Non-pigmented ciliary epithelial cell (primary cell): ENCODE data around the gene CNTRL.
A peak's percentile ranks its signal among the peaks of the same experiment; 100 is the strongest.

ENCODE experiments used
- DNase-seq: peaks from one replicate; pipeline ENCODE4 v3.0.0-alpha.2; 2010; ENCODE audit warnings: low read depth

Gene CNTRL

GRCh38 chr9:121182101-121182836, 107.5 kb downstream of the CNTRL start:
- DNase-seq, result no peak

DNA sequence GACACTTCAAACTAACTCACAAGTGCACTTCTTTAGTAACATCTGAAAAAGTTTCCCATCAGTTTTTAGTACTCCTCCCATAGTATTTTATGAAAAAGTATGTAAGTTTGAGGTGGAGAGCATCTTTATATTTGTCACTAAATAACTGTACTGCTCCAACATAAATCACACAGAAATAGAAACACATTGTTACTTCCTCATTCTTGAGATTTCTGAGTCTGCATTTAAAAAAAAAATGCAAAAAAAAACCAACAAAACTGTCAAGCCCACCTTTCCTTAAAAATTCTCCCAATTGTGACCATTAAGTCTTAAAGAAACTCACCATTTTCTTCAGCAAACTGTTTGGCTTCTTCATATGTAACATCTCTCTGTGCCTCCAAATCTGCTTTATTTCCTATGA, 108.2 kb downstream of the CNTRL start:
- no peak for DNase-seq

DNA sequence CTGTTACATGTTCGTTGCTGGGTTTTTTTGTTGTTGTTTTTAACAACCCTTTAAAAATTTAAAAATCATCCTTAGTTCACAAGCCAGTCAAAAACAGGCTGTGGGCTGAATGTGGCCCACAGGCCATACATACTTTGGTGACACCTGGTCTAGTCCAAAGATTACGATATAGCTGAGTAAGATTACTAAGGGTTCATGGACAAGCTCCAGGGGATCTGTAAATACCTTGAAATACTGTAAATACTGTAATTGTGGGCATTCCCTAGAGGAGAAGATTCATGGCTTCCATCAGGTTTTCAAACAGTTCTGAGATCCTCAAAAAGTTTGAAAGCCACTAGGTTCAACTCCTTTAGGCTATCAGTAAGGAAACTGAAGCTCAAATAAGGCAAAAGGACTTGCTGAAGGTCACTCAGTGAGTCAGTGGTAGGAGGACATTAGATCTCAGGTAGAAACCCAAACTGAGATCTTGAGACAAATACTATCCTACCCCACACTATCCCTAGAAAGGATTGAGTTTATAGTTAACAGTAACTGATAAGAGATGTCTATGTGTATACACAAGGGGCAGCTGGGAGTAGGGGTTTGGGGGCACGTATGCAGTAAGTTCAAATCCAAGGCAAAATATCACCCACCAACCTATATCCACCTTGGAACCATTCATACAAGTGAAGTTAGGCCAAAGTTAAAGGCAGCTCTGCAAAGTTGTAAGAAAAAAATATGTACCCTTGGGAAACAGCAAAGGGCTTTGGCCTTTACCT, 109.1 kb downstream of the CNTRL start:
- no peak for DNase-seq

DNA sequence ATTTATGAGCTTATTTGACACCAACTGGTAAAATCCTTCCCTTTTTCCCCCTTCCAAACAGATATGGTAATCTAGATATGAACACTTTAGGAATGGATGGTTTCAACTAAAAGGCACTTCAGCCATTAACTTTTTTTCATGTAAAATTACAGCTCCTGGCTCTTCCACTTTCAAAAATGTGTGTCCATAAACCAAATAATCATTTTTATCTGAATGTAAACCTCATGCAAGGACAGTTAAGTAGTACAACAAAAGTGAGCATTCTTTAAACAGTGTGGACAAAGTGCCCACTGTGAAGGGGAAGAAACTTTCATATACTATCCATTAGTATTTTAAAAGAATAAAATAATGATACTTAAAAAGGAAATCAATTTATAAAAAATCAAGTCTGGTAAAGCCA, 109.7 kb downstream of the CNTRL start:
- DNase-seq, result no peak

- no peak for DNase-seq
These were observed 110.5 kb downstream of the CNTRL start for GRCh38 chr9:121185178-121185745.

DNA sequence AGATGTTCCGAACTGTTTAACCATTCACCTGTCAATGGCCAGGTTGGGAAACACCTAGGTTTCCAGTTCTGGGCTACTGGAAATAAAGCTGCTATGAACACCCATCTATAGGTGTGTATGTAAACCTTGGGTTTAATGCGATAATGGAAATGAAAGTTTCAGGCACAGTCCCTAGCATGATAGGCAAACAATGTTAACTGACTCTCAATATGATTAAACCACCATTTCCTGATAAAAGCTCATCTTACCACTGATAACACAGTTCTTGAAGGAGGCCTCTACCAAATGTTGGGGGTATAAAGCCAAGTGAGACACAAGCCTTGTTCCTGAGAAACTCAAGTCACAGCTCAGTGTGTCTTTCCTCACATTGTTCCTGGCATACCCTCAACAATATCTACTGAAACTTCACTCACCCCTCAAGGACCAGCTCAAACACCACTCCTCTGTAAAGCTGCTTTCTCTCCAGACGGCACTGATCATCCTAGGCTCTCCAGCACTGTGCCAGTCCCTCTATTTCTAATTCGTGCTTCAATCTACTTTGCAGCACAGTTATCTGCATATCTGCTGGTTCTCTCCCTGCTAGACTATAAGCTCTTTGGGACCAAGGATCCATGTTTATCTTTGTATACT, 111.1 kb downstream of the CNTRL start:
- DNase-seq, result no peak

GRCh38 chr9:121187636-121188305, 113.0 kb downstream of the CNTRL start:
- no peak for DNase-seq

DNA sequence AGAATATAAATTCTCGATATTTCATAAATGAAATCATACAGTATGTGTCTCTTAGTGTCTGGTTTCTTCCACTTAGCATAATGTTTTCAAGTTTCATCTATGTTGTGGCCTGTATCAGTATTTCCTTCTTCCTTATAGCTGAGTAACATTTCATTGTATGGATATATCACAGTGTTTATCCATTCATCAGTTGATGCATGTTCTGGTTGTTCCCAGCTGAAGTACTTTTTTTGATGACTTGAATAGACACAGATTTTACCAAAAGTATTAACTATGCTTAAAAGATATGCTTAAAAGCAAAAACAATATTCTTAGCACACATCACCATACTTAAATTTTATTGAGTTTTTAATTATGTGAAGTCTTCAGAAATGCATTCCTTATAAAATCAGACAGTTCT, 114.3 kb downstream of the CNTRL start:
- no peak for DNase-seq

GRCh38 chr9:121189660-121190059, 114.9 kb downstream of the CNTRL start:
- no peak for DNase-seq

- no peak for DNase-seq
These were observed 116.5 kb downstream of the CNTRL start for GRCh38 chr9:121191235-121191634.

GRCh38 chr9:121192518-121192917, 117.8 kb downstream of the CNTRL start:
- no peak for DNase-seq

DNA sequence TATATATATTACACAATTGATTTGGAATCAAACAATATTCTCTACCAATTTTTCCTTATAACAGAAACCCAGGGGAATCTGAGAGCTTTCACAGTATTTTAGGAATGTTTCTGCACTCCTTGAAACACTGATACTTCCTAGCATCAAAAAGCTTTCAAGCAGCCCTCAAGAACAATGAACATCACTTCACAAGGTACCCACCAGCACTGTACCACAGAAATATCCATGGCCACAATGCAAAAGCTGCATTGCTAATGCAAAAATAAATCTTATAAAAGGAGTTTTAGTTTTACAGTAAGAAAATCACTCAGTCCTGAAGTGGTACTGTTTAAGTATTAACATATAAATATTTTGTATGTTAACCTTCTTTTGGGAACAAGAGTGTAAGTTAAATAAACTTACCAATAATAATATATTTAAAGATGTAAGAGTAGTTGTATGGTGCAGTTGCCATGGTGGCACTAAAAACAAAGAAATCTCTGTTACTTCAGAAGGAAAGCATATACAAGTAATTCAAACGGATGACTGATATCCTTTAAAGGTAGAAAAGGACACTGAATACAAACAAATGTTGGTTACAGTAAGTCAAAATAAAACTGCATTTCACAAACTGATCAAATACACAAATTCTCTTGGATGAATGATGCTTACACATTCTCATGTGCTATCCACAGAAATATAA, 118.3 kb downstream of the CNTRL start:
- DNase-seq, result no peak

- DNase-seq, result no peak
These were observed 120.0 kb downstream of the CNTRL start for GRCh38 chr9:121194730-121195129.

- no peak for DNase-seq
These were observed 121.6 kb downstream of the CNTRL start for GRCh38 chr9:121196389-121196788.

DNA sequence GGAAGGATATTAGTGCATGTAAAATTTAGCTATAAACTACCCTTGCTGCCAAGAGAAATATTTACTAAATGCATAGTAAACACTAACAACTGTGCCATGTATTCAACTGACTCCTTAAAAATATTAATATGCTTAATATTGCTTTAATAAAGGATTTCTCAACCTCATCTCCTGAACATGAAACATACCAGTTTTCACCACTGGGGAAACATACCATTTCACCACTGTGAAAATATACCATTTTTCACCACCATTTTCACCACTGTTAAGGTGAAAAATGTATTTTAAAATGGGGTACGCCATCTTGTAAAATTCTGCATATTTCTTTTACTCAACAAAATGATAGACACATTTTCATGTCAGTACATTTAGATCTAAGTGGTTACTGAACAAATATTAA, 122.4 kb downstream of the CNTRL start:
- no peak for DNase-seq

DNA sequence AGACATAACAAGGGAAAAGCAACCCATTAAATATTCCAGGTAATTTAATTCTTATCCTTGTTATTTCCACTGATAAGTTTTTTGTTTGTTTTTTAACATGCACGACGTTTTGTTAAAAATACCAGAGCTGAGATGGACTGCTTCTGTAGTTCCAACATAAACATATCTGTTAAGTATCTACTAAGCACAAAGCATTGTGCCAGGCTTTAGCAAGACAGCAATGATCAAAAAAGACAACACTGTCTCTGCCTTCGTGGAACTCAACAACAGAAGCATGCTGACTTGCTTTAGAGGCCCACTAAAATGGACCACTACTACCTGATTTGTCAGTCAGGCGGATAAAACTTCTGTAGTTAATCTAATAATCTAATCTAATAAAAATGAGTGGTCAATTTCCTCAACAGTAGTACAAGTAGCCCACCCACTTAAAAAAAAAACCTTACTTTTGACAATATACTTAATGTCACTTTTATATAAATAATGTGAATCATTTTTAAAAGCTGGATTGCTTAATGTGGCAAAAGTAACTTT, 123.8 kb downstream of the CNTRL start:
- DNase-seq, result no peak

DNA sequence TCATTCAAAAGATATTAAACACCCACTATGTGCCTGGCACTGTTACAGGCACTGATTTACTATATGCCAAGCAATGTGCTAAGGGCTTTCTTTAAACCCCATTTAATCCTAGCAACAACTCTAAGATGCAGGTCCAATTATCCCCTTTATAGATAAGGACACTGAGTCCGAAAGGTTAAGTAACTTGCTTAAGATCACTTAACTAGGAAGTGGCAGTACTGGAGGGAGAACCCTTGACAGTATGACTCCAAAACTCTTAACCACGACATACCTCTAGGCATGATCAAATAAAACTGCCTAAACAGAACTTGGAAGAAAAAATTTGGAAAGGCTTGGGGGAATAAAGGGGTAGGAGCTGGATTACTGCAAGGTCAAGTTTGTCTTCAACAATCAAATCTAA, 125.2 kb downstream of the CNTRL start:
- DNase-seq, result no peak

- no peak for DNase-seq
These were observed 125.6 kb downstream of the CNTRL start for GRCh38 chr9:121200356-121200755.

DNA sequence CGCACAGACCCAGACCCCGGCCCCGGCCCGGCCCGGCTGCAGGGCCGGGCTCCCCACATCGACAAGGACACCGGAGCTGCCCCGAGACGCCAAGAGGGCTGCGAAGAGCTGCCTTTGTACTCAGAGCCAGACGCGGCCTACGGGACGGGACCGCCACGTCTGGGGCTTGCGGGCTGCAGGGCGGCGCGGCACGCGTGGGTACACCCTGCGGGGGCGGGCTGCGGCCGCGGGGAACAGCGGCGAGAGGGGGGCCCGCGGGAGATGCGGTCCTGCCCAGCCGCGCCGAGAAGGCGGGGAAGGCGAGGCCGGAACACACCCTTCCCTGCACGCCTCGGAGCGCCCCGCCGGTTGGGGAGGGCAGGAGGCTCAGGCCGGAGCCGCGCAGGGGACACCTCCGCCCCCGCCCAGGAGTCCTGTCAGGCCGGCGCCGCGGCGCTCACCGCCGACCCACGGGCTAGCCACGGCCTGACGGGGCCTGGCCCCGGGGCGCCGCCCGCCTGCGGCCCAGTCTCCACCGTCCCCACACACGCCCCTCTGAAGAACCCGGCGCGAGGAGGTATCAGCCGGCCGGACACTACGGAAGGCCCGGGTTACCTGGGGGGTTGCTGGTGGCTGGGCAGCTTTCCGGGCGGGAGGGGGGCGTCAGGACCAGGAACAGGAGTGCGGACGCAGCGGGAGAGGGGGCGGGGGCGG, 126.4 kb downstream of the CNTRL start:
- no peak for DNase-seq

- DNase-seq, result peak; percentile 86
These were observed 127.2 kb downstream of the CNTRL start, which contains the start of gene RAB14 for GRCh38 chr9:121201738-121202533. Gene RAB14, minus strand, starts transcription at chr9:121201869. Its CDS starts 8,457 bp downstream, at chr9:121193412.
